Measurements from ENCODE around the gene STXBP5L.
"Not testable (repeated sequence)": the region's sequence is repeated elsewhere in the genome, so short reads cannot be mapped to it uniquely, and the experiment has no call there.

- TF ChIP-seq CTCF (conservative IDR thresholded peaks at IDR 0.05; ENCODE audit: low read length); EZH2phosphoT487 (IDR thresholded peaks at IDR 0.05; ENCODE audit: borderline replicate concordance): not testable (repeated sequence)
Measured at GRCh38 chr3:121111086-121111485, 203.1 kb downstream of the STXBP5L start.
